ENCODE data around the gene METTL3. TPM values are rescaled to one million over a fixed set of nuclear protein-coding genes. Genes with fewer than 3 reads are reported as not detected.

METTL3 gene
- total and polyA plus RNA-seq, 2 of the 13 experiments (the other 11 are each of a cell fraction or from before 2014, with no cell fraction given): 123 to 130 TPM

- TF ChIP-seq ZBTB40 (IDR thresholded peaks at IDR 0.05): no peak
- TF ChIP-seq ZBTB40 (CRISPR knock-in tag; IDR thresholded peaks at IDR 0.05): peak; percentile 70; the same call in 1 of the 2 replicates
- 0 out of 2 replicates have a peak, but pooled peaks have one; percentile 17 for TF ChIP-seq ARNTL (CRISPR knock-in tag; IDR thresholded peaks at IDR 0.05)
- no peak for TF ChIP-seq GLI4 (CRISPR knock-in tag; IDR thresholded peaks at IDR 0.05; ENCODE audit: borderline replicate concordance)
- TF ChIP-seq POLR2G (IDR thresholded peaks at IDR 0.05; ENCODE audit: low read depth, low read length): 0 out of 2 replicates have a peak, but pooled peaks have one; percentile 0
- no peak for TF ChIP-seq NR2C2 (CRISPR knock-in tag; IDR thresholded peaks at IDR 0.05; ENCODE audit: borderline replicate concordance)
- TF ChIP-seq ZNF746 (CRISPR knock-in tag; IDR thresholded peaks at IDR 0.05): no peak
- no peak for TF ChIP-seq ZBTB46 (CRISPR knock-in tag; IDR thresholded peaks at IDR 0.05; ENCODE audit: borderline replicate concordance)
- TF ChIP-seq XBP1 (CRISPR knock-in tag; IDR thresholded peaks at IDR 0.05): no peak
- TF ChIP-seq ELF1 (CRISPR knock-in tag; IDR thresholded peaks at IDR 0.05): no peak
- 0 out of 2 replicates have a peak, but pooled peaks have one; percentile 16 for TF ChIP-seq ZBTB7B (CRISPR knock-in tag; IDR thresholded peaks at IDR 0.05)
- peak; percentile 53; the same call in 1 of the 2 replicates for TF ChIP-seq ZNF740 (CRISPR knock-in tag; IDR thresholded peaks at IDR 0.05)
- no peak for TF ChIP-seq NRL (CRISPR knock-in tag; IDR thresholded peaks at IDR 0.05; ENCODE audit: borderline replicate concordance)
- no peak for TF ChIP-seq ZNF20 (CRISPR knock-in tag; IDR thresholded peaks at IDR 0.05)
- TF ChIP-seq ZNF710 (CRISPR knock-in tag; IDR thresholded peaks at IDR 0.05; ENCODE audit: borderline replicate concordance): no peak
Measured at GRCh38 chr14:21526672-21527317, 15.7 kb upstream of the METTL3 start (continued).
